SK-N-MC (cell line): ENCODE results near the gene PLXNC1.

Source experiments
- DNase-seq: peaks from one replicate; pipeline ENCODE4 v3.0.0-alpha.2; 2011; ENCODE audit warnings: low read depth, low spot score
- H3K27ac ChIP-seq: fragments of 200-600 bp; sonication (generic); 2 replicates; pipeline ENCODE4 v1.5.1; 2016; ENCODE audit warnings: mixed run types
- H3K36me3 ChIP-seq: fragments of 200-600 bp; sonication (generic); 2 replicates; pipeline ENCODE4 v1.6.1; 2017; ENCODE audit warnings: antibody characterized with exemption, low read length, mixed read lengths; ENCODE audit not compliant: insufficient read depth
- H3K4me3 ChIP-seq: fragments of 200-600 bp; sonication (generic); 2 replicates; pipeline ENCODE4 v1.5.1; 2016
- H3K9ac ChIP-seq: fragments of 200-600 bp; sonication (generic); 2 replicates; pipeline ENCODE4 v1.8.0; 2017; ENCODE audit warnings: mixed run types, mixed read lengths; ENCODE audit not compliant: insufficient read length
- H3K9me3 ChIP-seq: fragments of 200-600 bp; sonication (generic); 2 replicates; pipeline ENCODE4 v1.6.1; 2017; ENCODE audit warnings: low read depth, mild to moderate bottlenecking, antibody characterized with exemption, low read length, moderate library complexity, mixed read lengths
- EZH2 ChIP-seq: fragments of 200-600 bp; sonication (generic); IDR thresholded peaks from one replicate; pipeline ENCODE4 v1.6.1; 2017; ENCODE audit warnings: antibody characterized with exemption
- FOXP2 ChIP-seq: optimal IDR thresholded peaks from 2 replicates; pipeline ENCODE3; 2011; ENCODE audit warnings: mild to moderate bottlenecking, moderate library complexity; ENCODE audit not compliant: insufficient read depth; ENCODE audit errors: extremely low read length, control extremely low read depth
- POLR2AphosphoS5 ChIP-seq: IDR thresholded peaks from 2 replicates; pipeline ENCODE4 v1.6.1; 2012; ENCODE audit warnings: mild to moderate bottlenecking, low read depth, low read length, borderline replicate concordance

The PLXNC1 gene

DNA sequence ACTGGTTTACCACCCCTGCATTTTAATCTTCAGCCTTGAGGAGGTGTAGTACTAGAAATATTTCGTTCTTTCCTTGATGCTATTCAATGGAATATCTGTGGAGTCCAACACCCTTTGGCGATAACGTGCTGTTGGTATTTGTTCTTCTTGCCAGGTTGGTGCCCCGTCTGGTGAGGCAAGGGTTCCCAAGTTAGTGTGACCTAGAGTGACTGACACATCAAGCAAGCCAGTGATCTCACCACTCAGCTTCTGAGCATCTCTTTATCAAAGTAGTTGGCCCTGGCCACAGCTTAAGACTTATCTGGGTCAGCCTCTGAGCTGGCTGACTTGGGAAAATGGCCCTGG is 60.2 kb downstream of the PLXNC1 start:
- H3K27ac ChIP-seq, result no peak overlapping the region
- no peak for DNase-seq
- TF ChIP-seq FOXP2, result no peak
- H3K9ac ChIP-seq, result no peak overlapping the region
- no peak overlapping the region for H3K4me3 ChIP-seq
- H3K36me3 ChIP-seq, result no peaks in the 10 kb centered on the region
- no peaks in the 10 kb centered on the region for H3K9me3 ChIP-seq

DNA sequence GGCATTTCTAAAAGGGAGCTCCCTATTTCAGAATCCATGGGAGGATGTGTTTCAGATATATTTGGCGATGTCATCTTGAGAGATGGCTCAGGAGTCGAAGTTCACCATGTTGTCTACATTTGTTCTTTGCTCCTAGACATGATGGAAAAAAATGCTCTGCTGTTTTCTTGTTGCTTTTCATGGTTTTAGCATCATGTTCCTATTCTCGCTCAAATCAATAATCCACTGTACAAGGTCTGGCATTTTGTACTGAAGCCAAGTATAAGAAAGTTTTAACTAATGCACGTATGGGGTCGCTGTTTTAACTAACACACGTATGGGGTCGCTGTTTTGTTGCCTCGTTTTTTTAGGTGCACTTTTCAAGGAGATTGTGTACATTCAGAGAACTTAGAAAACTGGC is 60.9 kb downstream of the PLXNC1 start:
- Histone ChIP-seq H3K9ac (no peak overlapping the region), H3K4me3 (no peak overlapping the region), H3K9me3 (no peaks in the 10 kb centered on the region), H3K36me3 (no peaks in the 10 kb centered on the region), H3K27ac (no peak overlapping the region)
- DNase-seq, result no peak
- TF ChIP-seq FOXP2 (no peak), EZH2 (no peak), POLR2AphosphoS5 (no peak)

DNA sequence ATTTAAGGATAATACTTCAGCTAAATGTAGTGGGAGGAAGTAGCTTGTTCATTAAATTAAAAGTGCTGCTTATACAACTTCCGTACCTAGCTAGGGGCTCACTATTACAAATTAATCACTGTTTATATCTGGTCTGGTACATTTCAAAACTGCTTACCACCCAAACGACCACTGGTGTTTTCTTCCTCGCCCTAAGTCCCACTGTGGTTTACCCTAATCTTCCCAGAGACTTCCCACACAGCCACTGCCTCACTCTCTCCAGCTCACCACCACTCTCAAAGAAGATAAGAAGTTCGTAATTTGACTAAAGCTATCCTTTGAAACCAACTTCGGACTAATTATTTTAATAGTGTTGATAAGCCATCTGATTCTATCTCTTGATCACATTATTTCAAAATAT is 62.6 kb downstream of the PLXNC1 start:
- H3K9me3 ChIP-seq, result no peaks in the 10 kb centered on the region
- no peaks in the 10 kb centered on the region for H3K36me3 ChIP-seq
- no peak for DNase-seq
- no peak overlapping the region for H3K4me3 ChIP-seq
- H3K27ac ChIP-seq, result no peak overlapping the region
- TF ChIP-seq POLR2AphosphoS5, result no peak
- no peak for TF ChIP-seq FOXP2
- no peak overlapping the region for H3K9ac ChIP-seq

DNA sequence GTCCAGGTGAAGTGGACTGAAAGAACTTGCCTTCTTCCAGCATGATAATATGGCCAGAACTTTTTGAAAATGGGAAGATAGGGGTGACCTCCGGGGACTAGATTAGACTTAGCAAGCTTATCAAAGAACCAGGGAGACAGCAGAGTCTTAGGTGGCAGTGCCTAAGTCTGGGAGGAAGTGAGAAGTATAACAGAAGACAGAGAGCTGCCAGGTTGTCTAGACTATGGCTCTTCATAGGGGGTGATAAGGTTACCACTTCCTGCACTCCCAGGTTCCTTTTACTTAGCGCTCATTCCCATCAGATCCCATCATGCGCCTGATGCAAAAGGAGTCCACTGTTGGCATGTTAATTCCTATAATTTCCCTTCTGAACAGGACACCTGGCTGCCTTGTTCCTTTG is 69.9 kb downstream of the PLXNC1 start:
- no peak overlapping the region for H3K9ac ChIP-seq
- no peaks in the 10 kb centered on the region for H3K36me3 ChIP-seq
- H3K9me3 ChIP-seq, result no peaks in the 10 kb centered on the region
- TF ChIP-seq FOXP2 (no peak), POLR2AphosphoS5 (no peak), EZH2 (no peak)
- no peak overlapping the region for H3K27ac ChIP-seq
- no peak overlapping the region for H3K4me3 ChIP-seq
- no peak for DNase-seq

DNA sequence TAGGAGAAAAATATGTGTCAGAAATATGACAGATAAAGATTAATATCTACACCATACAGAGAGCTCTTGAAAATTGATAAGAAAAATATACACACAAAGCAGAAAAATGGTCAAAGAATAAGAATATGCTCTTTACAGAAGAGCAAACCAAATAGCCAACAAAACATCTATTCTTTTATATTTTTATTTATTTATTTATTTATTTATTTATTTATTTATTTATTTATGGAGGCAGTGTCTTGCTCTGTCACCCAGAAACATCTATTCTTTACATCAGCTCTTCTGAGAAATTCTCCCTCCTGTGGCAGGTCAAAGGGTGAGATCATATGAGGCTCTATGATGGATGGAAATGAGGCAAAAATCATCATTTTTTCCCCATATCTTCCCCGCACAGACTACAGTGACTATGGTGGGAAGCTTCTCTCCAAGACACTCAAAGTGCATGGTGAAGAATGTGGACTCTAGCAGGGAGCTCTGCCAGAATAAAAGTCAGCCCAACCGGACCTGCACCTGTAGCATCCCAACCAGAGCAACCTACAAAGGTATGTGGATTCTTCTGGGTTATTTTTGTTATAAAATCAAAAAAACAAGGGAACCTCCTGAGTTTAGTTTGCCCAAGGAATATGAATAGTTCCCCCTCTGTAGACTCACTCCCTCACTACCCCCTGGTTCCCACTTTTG is 71.4 kb downstream of the PLXNC1 start:
- no peak for DNase-seq
- Histone ChIP-seq H3K36me3 (no peaks in the 10 kb centered on the region), H3K27ac (no peak overlapping the region), H3K4me3 (no peak overlapping the region), H3K9ac (no peak overlapping the region), H3K9me3 (no peaks in the 10 kb centered on the region)
- TF ChIP-seq EZH2, result no peak

DNA sequence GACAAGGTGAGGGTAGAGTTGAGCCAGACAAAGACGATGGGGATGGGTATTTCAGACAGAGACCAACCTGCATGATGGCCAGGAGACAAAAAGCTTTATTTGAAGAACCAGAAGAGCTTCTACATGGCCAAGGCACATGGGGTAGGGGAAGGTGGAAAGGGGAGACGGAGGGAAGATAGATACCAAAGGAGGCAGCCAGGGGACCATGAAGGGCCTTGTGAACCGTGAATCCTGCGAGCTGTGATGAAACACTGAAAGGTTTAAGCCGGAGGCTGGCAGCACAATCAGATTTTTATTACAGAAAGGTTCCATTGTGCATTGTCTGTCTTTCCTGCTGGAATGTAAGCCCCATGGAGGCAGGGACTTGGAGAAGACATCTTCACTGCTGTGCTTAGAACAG is 72.4 kb downstream of the PLXNC1 start:
- Histone ChIP-seq H3K36me3 (no peaks in the 10 kb centered on the region), H3K9ac (no peak overlapping the region), H3K27ac (no peak overlapping the region), H3K9me3 (no peaks in the 10 kb centered on the region), H3K4me3 (no peak overlapping the region)
- no peak for DNase-seq
- TF ChIP-seq POLR2AphosphoS5 (no peak), EZH2 (no peak), FOXP2 (no peak)

DNA sequence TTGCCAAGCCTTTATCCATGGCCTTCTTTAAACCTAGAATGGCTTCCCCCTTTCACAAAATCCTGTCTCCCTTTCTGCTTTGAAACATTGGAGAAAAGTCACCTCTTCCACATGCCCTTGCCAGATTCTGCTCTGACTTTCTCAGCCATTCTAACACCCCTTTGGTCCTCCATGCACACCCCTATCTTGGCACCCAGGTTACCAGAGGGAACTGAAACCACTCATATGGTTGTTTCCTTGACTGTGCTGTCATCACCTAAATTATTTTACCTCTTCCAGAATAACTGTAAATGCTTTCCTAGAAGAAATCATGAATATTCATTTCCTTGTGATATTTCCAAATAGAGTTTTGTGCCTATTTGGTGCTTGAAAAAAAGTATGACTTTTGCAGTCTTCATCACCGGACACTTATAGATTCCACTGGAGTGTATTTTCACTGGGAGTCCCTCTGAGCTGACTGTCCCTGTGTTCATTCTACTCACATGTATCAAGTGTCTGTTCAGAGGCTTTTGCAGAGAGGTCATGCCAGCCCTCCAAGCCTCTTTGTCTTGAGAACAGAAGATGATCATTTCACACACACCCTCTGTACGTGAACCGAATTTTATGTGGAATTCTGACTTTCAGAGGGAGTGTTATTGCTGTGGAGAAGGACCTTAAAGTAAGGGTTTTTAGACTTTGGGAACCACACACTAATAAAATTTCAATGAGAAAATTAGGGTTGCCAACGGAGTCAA is 74.1 kb downstream of the PLXNC1 start:
- TF ChIP-seq FOXP2 (no peak), POLR2AphosphoS5 (no peak), EZH2 (no peak)
- no peak overlapping the region for H3K27ac ChIP-seq

DNA sequence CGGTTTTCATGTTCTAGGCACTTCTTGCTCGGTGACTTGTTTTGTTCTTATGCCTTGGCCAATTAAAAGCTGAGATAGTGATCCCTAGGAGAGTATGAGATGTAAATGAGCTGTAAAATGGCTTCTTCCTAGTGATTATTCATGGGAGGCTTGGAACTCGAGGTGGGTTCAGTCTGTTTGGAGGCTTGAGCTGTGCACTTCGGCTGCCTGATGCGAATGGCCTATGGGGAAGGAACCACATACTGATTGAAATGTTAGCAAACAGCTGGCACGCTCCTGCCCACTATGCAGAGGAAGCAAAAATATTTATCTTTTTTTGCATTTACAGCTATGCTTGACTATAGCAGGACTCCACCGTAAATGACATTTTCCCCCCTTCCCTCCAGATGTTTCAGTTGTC is 75.5 kb downstream of the PLXNC1 start:
- Histone ChIP-seq H3K9me3 (no peaks in the 10 kb centered on the region), H3K36me3 (no peaks in the 10 kb centered on the region), H3K4me3 (no peak overlapping the region), H3K9ac (no peak overlapping the region), H3K27ac (no peak overlapping the region)
- no peak for TF ChIP-seq FOXP2
- no peak for TF ChIP-seq POLR2AphosphoS5
- no peak for TF ChIP-seq EZH2
- no peak for DNase-seq

More for the DNA sequence above, 74.1 kb downstream of the PLXNC1 start:
- no peaks in the 10 kb centered on the region for H3K36me3 ChIP-seq
- no peak overlapping the region for H3K4me3 ChIP-seq
- no peaks in the 10 kb centered on the region for H3K9me3 ChIP-seq
- no peak overlapping the region for H3K9ac ChIP-seq
- no peak for DNase-seq

DNA sequence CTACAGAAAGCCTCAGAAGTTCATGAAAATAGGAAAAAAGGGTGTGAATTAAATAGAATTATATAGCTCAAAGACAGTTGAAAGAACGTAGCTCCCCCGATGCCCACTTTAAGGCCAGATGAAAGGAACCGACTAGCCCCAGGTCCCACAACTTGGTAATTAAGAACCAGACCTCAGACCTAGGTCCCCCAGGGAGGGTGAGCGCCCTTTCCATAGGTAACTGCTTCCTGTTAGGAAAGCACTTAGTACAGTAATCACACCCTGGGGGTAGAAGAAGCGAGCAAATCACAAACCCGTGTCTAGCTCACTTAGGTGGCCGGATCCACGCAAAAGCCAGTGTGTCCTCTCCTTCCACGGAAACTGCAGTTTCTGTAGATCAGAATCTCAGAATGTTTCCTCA is 77.1 kb downstream of the PLXNC1 start:
- H3K9me3 ChIP-seq, result no peaks in the 10 kb centered on the region
- no peak overlapping the region for H3K4me3 ChIP-seq
- no peak overlapping the region for H3K9ac ChIP-seq
- TF ChIP-seq FOXP2, result no peak
- TF ChIP-seq EZH2, result no peak
- no peak for TF ChIP-seq POLR2AphosphoS5
- no peaks in the 10 kb centered on the region for H3K36me3 ChIP-seq
- H3K27ac ChIP-seq, result no peak overlapping the region
- no peak for DNase-seq
